Body of pancreas (tissue), 4 donors: ENCODE measurements around the gene LOXHD1.

Experiments
- POLR2A ChIP-seq, 3 donors: fragments of 450-650 bp; IDR thresholded peaks; one replicate each; pipeline ENCODE4 v1.6.1; 2016; ENCODE audit warnings: antibody characterized with exemption in 3 of 3, mild to moderate bottlenecking in 2 of 3
- TF ChIP-seq, protein P1 (sequence below), 7 experiments: fragments of 450-650 bp in 4 of 7; fragments of 200-600 bp in 3 of 7; sonication (generic) in 3 of 7; IDR thresholded peaks; one replicate each; pipeline ENCODE4 v1.5.1; 2016 to 2019; ENCODE audit warnings: antibody characterized with exemption in 7 of 7

DNA sequence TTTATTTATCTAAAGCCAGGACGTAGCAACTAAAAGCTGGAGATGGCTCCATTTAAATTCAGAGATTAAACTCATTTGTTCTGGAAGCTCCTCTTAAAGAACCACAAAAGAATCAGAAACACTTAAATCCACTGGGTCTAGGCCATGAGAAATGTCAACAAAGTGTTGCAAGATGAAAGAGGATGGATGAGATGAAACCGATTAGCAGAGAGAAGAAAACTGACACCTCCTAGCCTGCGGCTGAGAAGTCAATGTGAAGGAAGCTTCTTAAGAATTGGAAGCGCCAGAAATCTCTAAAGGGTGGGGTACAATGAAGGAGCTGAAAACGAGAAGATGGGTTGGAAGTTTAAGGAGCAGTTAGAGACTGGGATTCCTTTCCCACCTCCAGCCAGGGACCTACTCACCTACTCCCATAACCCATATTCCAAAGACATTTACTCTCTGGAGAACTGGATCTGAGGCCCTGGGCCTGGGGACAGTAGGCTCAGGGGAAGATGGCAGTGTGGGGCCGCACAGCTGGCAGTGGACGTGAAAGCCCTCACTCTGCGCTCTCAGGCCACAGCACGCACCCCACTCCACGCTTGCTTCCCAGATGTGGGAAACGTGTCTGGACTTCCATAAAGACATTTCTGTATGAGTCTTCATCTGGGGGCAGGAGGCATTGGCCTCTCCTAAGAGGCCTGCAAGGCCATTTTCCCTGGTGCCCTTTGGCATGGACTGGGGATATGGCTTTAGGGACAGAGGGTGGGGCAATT is 188.4 kb downstream of the LOXHD1 start:
- TF ChIP-seq, protein P1, sequence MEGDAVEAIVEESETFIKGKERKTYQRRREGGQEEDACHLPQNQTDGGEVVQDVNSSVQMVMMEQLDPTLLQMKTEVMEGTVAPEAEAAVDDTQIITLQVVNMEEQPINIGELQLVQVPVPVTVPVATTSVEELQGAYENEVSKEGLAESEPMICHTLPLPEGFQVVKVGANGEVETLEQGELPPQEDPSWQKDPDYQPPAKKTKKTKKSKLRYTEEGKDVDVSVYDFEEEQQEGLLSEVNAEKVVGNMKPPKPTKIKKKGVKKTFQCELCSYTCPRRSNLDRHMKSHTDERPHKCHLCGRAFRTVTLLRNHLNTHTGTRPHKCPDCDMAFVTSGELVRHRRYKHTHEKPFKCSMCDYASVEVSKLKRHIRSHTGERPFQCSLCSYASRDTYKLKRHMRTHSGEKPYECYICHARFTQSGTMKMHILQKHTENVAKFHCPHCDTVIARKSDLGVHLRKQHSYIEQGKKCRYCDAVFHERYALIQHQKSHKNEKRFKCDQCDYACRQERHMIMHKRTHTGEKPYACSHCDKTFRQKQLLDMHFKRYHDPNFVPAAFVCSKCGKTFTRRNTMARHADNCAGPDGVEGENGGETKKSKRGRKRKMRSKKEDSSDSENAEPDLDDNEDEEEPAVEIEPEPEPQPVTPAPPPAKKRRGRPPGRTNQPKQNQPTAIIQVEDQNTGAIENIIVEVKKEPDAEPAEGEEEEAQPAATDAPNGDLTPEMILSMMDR (IDR thresholded peaks at IDR 0.05): no peak
- TF ChIP-seq POLR2A (IDR thresholded peaks at IDR 0.05): no peak
